CD14-positive monocyte (primary cell): Measurements from ENCODE around the gene DEPDC5. TPM values are rescaled to one million over a fixed set of nuclear protein-coding genes. Genes with fewer than 3 reads are reported as not detected.
A peak's percentile ranks its signal among the peaks of the same experiment; 100 is the strongest.
"Not testable (repeated sequence)": the region's sequence is repeated elsewhere in the genome, so short reads cannot be mapped to it uniquely, and the experiment has no call there.

ENCODE experiments used
- DNase-seq, 3 donors: peaks; one replicate each; pipeline ENCODE4 v3.0.0-alpha.2; 2011 to 2022
- H2AFZ ChIP-seq: 2 replicates; pipeline ENCODE4 v1.6.0; 2012; ENCODE audit warnings: mild to moderate bottlenecking, low read depth, low read length, inconsistent platforms; ENCODE audit not compliant: insufficient read depth, poor library complexity, severe bottlenecking
- H3K27ac ChIP-seq, 2 donors: 1 replicate in 1 of 2; 2 replicates in 1 of 2; pipeline ENCODE4 v1.5.1; 2012 to 2013; ENCODE audit warnings: low read length in 2 of 2, control low read depth in 1 of 2, inconsistent platforms in 1 of 2, low read depth in 1 of 2, mild to moderate bottlenecking in 1 of 2
- H3K27me3 ChIP-seq, 2 donors: one replicate each; pipeline versions ENCODE4 v1.6.0 to v1.6.1; 2011 to 2013; ENCODE audit warnings: low read length in 2 of 2; ENCODE audit not compliant: control insufficient read depth in 2 of 2, insufficient read depth in 2 of 2
- H3K36me3 ChIP-seq, 2 donors: replicated peaks in 1 of 2; 1 replicate in 1 of 2; 2 replicates in 1 of 2; pipeline versions ENCODE4 v1.5.1 to v1.6.1; 2012 to 2013; ENCODE audit warnings: low read length in 2 of 2, control low read depth in 1 of 2, inconsistent platforms in 1 of 2, mild to moderate bottlenecking in 1 of 2; ENCODE audit not compliant: insufficient read depth in 2 of 2, control insufficient read depth in 1 of 2
- H3K4me1 ChIP-seq, 2 donors: 1 replicate in 1 of 2; 2 replicates in 1 of 2; pipeline versions ENCODE4 v1.5.1 to v1.6.1; 2012 to 2013; ENCODE audit warnings: low read length in 2 of 2, control low read depth in 1 of 2, inconsistent platforms in 1 of 2, mild to moderate bottlenecking in 1 of 2, moderate library complexity in 1 of 2; ENCODE audit not compliant: insufficient read depth in 2 of 2, control insufficient read depth in 1 of 2
- H3K4me2 ChIP-seq: replicated peaks from 2 replicates; pipeline ENCODE3; 2012; ENCODE audit warnings: low read length, moderate library complexity, mild to moderate bottlenecking; ENCODE audit not compliant: poor library complexity, severe bottlenecking; ENCODE audit errors: extremely low read depth
- H3K4me3 ChIP-seq, 3 experiments: fragments of 200-600 bp in 1 of 3; sonication (generic) in 1 of 3; replicated peaks in 1 of 3; 1 replicate in 2 of 3; 2 replicates in 1 of 3; pipeline ENCODE4 v1.5.1; 2011 to 2013; ENCODE audit warnings: low read length in 3 of 3, mild to moderate bottlenecking in 3 of 3, control low read depth in 2 of 3, low read depth in 2 of 3, inconsistent platforms in 1 of 3, moderate library complexity in 1 of 3
- H3K79me2 ChIP-seq: 2 replicates; pipeline ENCODE4 v1.6.0; 2012; ENCODE audit warnings: mild to moderate bottlenecking, control low read depth, inconsistent platforms, low read length, moderate library complexity; ENCODE audit not compliant: insufficient read depth
- H3K9ac ChIP-seq: 2 replicates; pipeline ENCODE4 v1.6.0; 2017; ENCODE audit warnings: low read length, mild to moderate bottlenecking; ENCODE audit not compliant: insufficient read depth, poor library complexity, severe bottlenecking
- H3K9me3 ChIP-seq, 2 donors: replicated peaks in 1 of 2; 1 replicate in 1 of 2; 2 replicates in 1 of 2; pipeline versions ENCODE4 v1.5.1 to v1.6.1; 2012 to 2013; ENCODE audit warnings: low read length in 2 of 2, control low read depth in 1 of 2; ENCODE audit not compliant: control insufficient read depth in 1 of 2, insufficient read depth in 1 of 2
- H4K20me1 ChIP-seq: 2 replicates; pipeline ENCODE4 v1.6.0; 2012; ENCODE audit warnings: mild to moderate bottlenecking, low read length, control low read depth, moderate library complexity; ENCODE audit not compliant: insufficient read depth
- H3K27ac Mint-ChIP-seq, 7 donors: one replicate each; pipeline ENCODE4 v1.8.0; 2020; ENCODE audit warnings: mild to moderate bottlenecking in 7 of 7, mixed read lengths in 7 of 7, moderate library complexity in 6 of 7, inconsistent platforms in 2 of 7
- H3K27me3 Mint-ChIP-seq, 3 donors: one replicate each; pipeline ENCODE4 v1.8.0; 2021 to 2022; ENCODE audit warnings: low read depth in 3 of 3, mild to moderate bottlenecking in 3 of 3, mixed read lengths in 3 of 3, moderate library complexity in 3 of 3, inconsistent platforms in 1 of 3
- H3K36me3 Mint-ChIP-seq, 2 donors: one replicate each; pipeline ENCODE4 v1.8.0; 2020; ENCODE audit warnings: mixed read lengths in 2 of 2, inconsistent platforms in 1 of 2, mild to moderate bottlenecking in 1 of 2
- H3K4me1 Mint-ChIP-seq: one replicate; pipeline ENCODE4 v1.8.0; 2020; ENCODE audit warnings: mild to moderate bottlenecking, mixed read lengths
- H3K4me3 Mint-ChIP-seq, 2 donors: one replicate each; pipeline ENCODE4 v1.8.0; 2020; ENCODE audit warnings: mild to moderate bottlenecking in 2 of 2, mixed read lengths in 2 of 2, moderate library complexity in 1 of 2
- H3K9me3 Mint-ChIP-seq, 7 donors: one replicate each; pipeline ENCODE4 v1.8.0; 2020 to 2022; ENCODE audit warnings: mixed read lengths in 7 of 7, mild to moderate bottlenecking in 6 of 7, moderate library complexity in 6 of 7, inconsistent platforms in 2 of 7
- WGBS: methylation state at CpG from one replicate; pipeline ENCODE4 v1.1.5; 2013; ENCODE audit warnings: missing lambda C conversion rate; ENCODE audit not compliant: insufficient coverage; 5-methylcytosine and 5-hydroxymethylcytosine counted together
- intact Hi-C, 2 donors: fragments of 100-400 bp; cut with micrococcal nuclease; formaldehyde crosslinking; loops; one replicate each; pipeline versions ENCODE4 v1.15.0 to v1.15.1; 2023
- polyA plus RNA-seq, 3 donors: library from polyadenylated mRNA; depleted of rRNA in 1 of 3; unstranded in 2 of 3; stranded (reverse) in 1 of 3; fragments of 300-500 nt in 2 of 3; fragments of >200 nt in 1 of 3; fragmentation: Illumina TruSeq in 2 of 3; gene quantifications; 1 replicate in 2 of 3; 2 replicates in 1 of 3; pipeline ENCODE4 v1.2.3, GENCODE V29; 2012 to 2021
- TF ChIP-seq, protein P1 (sequence below): fragments of 200-600 bp; IDR thresholded peaks from one replicate; pipeline ENCODE4 v1.8.0; 2022; ENCODE audit warnings: antibody characterized with exemption, mild to moderate bottlenecking

DEPDC5 gene
- polyA plus RNA-seq, 3 donors, result 2.2 to 19.5 (median 4.1) TPM

- intact Hi-C loops, result loop anchor here (10.0 kb wide), 2 partner anchors 188 to 262 kb away; partner anchors contain the start of genes SFI1 (in 1 of the 2) and YWHAH (in 1 of the 2)
- H3K27me3 Mint-ChIP-seq, result peaks cover 0 to 1% (median 0%) of the 10 kb centered on the region in 3 donors
- TF ChIP-seq, protein P1, sequence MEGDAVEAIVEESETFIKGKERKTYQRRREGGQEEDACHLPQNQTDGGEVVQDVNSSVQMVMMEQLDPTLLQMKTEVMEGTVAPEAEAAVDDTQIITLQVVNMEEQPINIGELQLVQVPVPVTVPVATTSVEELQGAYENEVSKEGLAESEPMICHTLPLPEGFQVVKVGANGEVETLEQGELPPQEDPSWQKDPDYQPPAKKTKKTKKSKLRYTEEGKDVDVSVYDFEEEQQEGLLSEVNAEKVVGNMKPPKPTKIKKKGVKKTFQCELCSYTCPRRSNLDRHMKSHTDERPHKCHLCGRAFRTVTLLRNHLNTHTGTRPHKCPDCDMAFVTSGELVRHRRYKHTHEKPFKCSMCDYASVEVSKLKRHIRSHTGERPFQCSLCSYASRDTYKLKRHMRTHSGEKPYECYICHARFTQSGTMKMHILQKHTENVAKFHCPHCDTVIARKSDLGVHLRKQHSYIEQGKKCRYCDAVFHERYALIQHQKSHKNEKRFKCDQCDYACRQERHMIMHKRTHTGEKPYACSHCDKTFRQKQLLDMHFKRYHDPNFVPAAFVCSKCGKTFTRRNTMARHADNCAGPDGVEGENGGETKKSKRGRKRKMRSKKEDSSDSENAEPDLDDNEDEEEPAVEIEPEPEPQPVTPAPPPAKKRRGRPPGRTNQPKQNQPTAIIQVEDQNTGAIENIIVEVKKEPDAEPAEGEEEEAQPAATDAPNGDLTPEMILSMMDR, result no peak
- H2AFZ ChIP-seq, result no peak overlapping the region
- no peaks in the 10 kb centered on the region for H3K27me3 ChIP-seq
- H3K9me3 Mint-ChIP-seq, result no peaks in the 10 kb centered on the region
- WGBS, result no CpG with 5 or more reads among the region's 1 CpG
- peaks cover 32 to 43% of the 10 kb centered on the region in 2 donors for H3K36me3 Mint-ChIP-seq
- peaks cover 22 to 33% of the 10 kb centered on the region in 2 donors for H3K4me1 ChIP-seq
- no peak for DNase-seq
- H3K9ac ChIP-seq, result no peak overlapping the region
- no peak overlapping the region for H3K4me2 ChIP-seq
- H3K36me3 ChIP-seq, result peaks cover 34 to 46% of the 10 kb centered on the region in 2 donors
- no peaks in the 10 kb centered on the region for H3K9me3 ChIP-seq
- peaks cover 37% of the 10 kb centered on the region for H3K79me2 ChIP-seq
- peaks cover 25% of the 10 kb centered on the region for H3K4me1 Mint-ChIP-seq
- no peak overlapping the region for H3K27ac ChIP-seq
- H3K27ac Mint-ChIP-seq, result peak overlapping the region in 1 of 7 donors; percentile 76
- H3K4me3 ChIP-seq, result no peak overlapping the region
- H4K20me1 ChIP-seq, result peaks cover 7% of the 10 kb centered on the region
- H3K4me3 Mint-ChIP-seq, result no peak overlapping the region
Observed at GRCh38 chr22:31757265-31757664, 3.4 kb downstream of the DEPDC5 start.

DNA sequence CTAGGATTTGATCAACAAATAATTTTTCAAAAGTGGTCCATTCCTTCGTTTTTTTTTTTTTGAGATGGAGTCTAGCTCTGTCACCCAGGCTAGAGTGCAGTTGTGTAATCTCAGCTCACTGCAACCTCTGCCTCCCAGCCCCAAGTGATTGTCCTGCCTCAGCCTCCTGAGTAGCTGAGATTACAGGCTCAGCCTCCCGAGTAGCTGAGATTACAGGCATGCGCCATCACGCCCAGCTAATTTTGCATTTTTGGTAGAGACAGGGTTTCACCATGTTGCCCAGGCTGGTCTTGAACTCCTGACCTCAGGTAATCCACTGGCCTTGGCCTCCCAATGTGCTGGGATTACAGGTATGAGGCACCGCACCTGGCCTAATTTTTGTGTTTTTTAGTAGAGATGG lies 5.0 kb downstream of the DEPDC5 start:
- 95% methylated on average over 3 of the region's 5 CpGs for WGBS

More for the DNA sequence above, 5.0 kb downstream of the DEPDC5 start:
- H3K9ac ChIP-seq, H3K27me3 ChIP-seq, H3K27ac ChIP-seq, H3K27me3 Mint-ChIP-seq, DNase-seq, H3K4me3 Mint-ChIP-seq, H3K4me2 ChIP-seq, H2AFZ ChIP-seq, H3K9me3 ChIP-seq, H4K20me1 ChIP-seq, H3K9me3 Mint-ChIP-seq, H3K4me3 ChIP-seq: not testable (repeated sequence)
- peak overlapping the region in 2 of 7 donors; percentile 42 to 56 for H3K27ac Mint-ChIP-seq
- Histone ChIP-seq H3K4me1 (peaks cover 11 to 17% of the 10 kb centered on the region in 2 donors), H3K79me2 (peaks cover 37% of the 10 kb centered on the region), H3K36me3 (peaks cover 39 to 56% of the 10 kb centered on the region in 2 donors)
- peaks cover 35 to 56% of the 10 kb centered on the region in 2 donors for H3K36me3 Mint-ChIP-seq
- intact Hi-C loops, result loop anchor here (10.0 kb wide), 2 partner anchors 186 to 264 kb away; partner anchors contain the start of genes SFI1 (in 1 of the 2) and YWHAH (in 1 of the 2)
- H3K4me1 Mint-ChIP-seq, result peaks cover 14% of the 10 kb centered on the region
